CD14-positive monocyte (primary cell): Measurements from ENCODE around the gene BRF1. TPM values are rescaled to one million over a fixed set of nuclear protein-coding genes. Genes with fewer than 3 reads are reported as not detected.
A peak's percentile ranks its signal among the peaks of the same experiment; 100 is the strongest.

ENCODE experiments used
- DNase-seq, 3 donors: peaks; one replicate each; pipeline ENCODE4 v3.0.0-alpha.2; 2011 to 2022
- H2AFZ ChIP-seq: 2 replicates; pipeline ENCODE4 v1.6.0; 2012; ENCODE audit warnings: mild to moderate bottlenecking, low read depth, low read length, inconsistent platforms; ENCODE audit not compliant: insufficient read depth, poor library complexity, severe bottlenecking
- H3K27ac ChIP-seq, 2 donors: 1 replicate in 1 of 2; 2 replicates in 1 of 2; pipeline ENCODE4 v1.5.1; 2012 to 2013; ENCODE audit warnings: low read length in 2 of 2, control low read depth in 1 of 2, inconsistent platforms in 1 of 2, low read depth in 1 of 2, mild to moderate bottlenecking in 1 of 2
- H3K27me3 ChIP-seq, 2 donors: one replicate each; pipeline versions ENCODE4 v1.6.0 to v1.6.1; 2011 to 2013; ENCODE audit warnings: low read length in 2 of 2; ENCODE audit not compliant: control insufficient read depth in 2 of 2, insufficient read depth in 2 of 2
- H3K36me3 ChIP-seq, 2 donors: replicated peaks in 1 of 2; 1 replicate in 1 of 2; 2 replicates in 1 of 2; pipeline versions ENCODE4 v1.5.1 to v1.6.1; 2012 to 2013; ENCODE audit warnings: low read length in 2 of 2, control low read depth in 1 of 2, inconsistent platforms in 1 of 2, mild to moderate bottlenecking in 1 of 2; ENCODE audit not compliant: insufficient read depth in 2 of 2, control insufficient read depth in 1 of 2
- H3K4me1 ChIP-seq, 2 donors: 1 replicate in 1 of 2; 2 replicates in 1 of 2; pipeline versions ENCODE4 v1.5.1 to v1.6.1; 2012 to 2013; ENCODE audit warnings: low read length in 2 of 2, control low read depth in 1 of 2, inconsistent platforms in 1 of 2, mild to moderate bottlenecking in 1 of 2, moderate library complexity in 1 of 2; ENCODE audit not compliant: insufficient read depth in 2 of 2, control insufficient read depth in 1 of 2
- H3K4me2 ChIP-seq: replicated peaks from 2 replicates; pipeline ENCODE3; 2012; ENCODE audit warnings: low read length, moderate library complexity, mild to moderate bottlenecking; ENCODE audit not compliant: poor library complexity, severe bottlenecking; ENCODE audit errors: extremely low read depth
- H3K4me3 ChIP-seq, 3 experiments: fragments of 200-600 bp in 1 of 3; sonication (generic) in 1 of 3; replicated peaks in 1 of 3; 1 replicate in 2 of 3; 2 replicates in 1 of 3; pipeline ENCODE4 v1.5.1; 2011 to 2013; ENCODE audit warnings: low read length in 3 of 3, mild to moderate bottlenecking in 3 of 3, control low read depth in 2 of 3, low read depth in 2 of 3, inconsistent platforms in 1 of 3, moderate library complexity in 1 of 3
- H3K79me2 ChIP-seq: 2 replicates; pipeline ENCODE4 v1.6.0; 2012; ENCODE audit warnings: mild to moderate bottlenecking, control low read depth, inconsistent platforms, low read length, moderate library complexity; ENCODE audit not compliant: insufficient read depth
- H3K9ac ChIP-seq: 2 replicates; pipeline ENCODE4 v1.6.0; 2017; ENCODE audit warnings: low read length, mild to moderate bottlenecking; ENCODE audit not compliant: insufficient read depth, poor library complexity, severe bottlenecking
- H3K9me3 ChIP-seq, 2 donors: replicated peaks in 1 of 2; 1 replicate in 1 of 2; 2 replicates in 1 of 2; pipeline versions ENCODE4 v1.5.1 to v1.6.1; 2012 to 2013; ENCODE audit warnings: low read length in 2 of 2, control low read depth in 1 of 2; ENCODE audit not compliant: control insufficient read depth in 1 of 2, insufficient read depth in 1 of 2
- H4K20me1 ChIP-seq: 2 replicates; pipeline ENCODE4 v1.6.0; 2012; ENCODE audit warnings: mild to moderate bottlenecking, low read length, control low read depth, moderate library complexity; ENCODE audit not compliant: insufficient read depth
- H3K27ac Mint-ChIP-seq, 7 donors: one replicate each; pipeline ENCODE4 v1.8.0; 2020; ENCODE audit warnings: mild to moderate bottlenecking in 7 of 7, mixed read lengths in 7 of 7, moderate library complexity in 6 of 7, inconsistent platforms in 2 of 7
- H3K27me3 Mint-ChIP-seq, 3 donors: one replicate each; pipeline ENCODE4 v1.8.0; 2021 to 2022; ENCODE audit warnings: low read depth in 3 of 3, mild to moderate bottlenecking in 3 of 3, mixed read lengths in 3 of 3, moderate library complexity in 3 of 3, inconsistent platforms in 1 of 3
- H3K36me3 Mint-ChIP-seq, 2 donors: one replicate each; pipeline ENCODE4 v1.8.0; 2020; ENCODE audit warnings: mixed read lengths in 2 of 2, inconsistent platforms in 1 of 2, mild to moderate bottlenecking in 1 of 2
- H3K4me1 Mint-ChIP-seq: one replicate; pipeline ENCODE4 v1.8.0; 2020; ENCODE audit warnings: mild to moderate bottlenecking, mixed read lengths
- H3K4me3 Mint-ChIP-seq, 2 donors: one replicate each; pipeline ENCODE4 v1.8.0; 2020; ENCODE audit warnings: mild to moderate bottlenecking in 2 of 2, mixed read lengths in 2 of 2, moderate library complexity in 1 of 2
- H3K9me3 Mint-ChIP-seq, 7 donors: one replicate each; pipeline ENCODE4 v1.8.0; 2020 to 2022; ENCODE audit warnings: mixed read lengths in 7 of 7, mild to moderate bottlenecking in 6 of 7, moderate library complexity in 6 of 7, inconsistent platforms in 2 of 7
- CTCF ChIP-seq: fragments of 200-600 bp; IDR thresholded peaks from one replicate; pipeline ENCODE4 v1.8.0; 2022; ENCODE audit warnings: antibody characterized with exemption, mild to moderate bottlenecking
- WGBS: methylation state at CpG from one replicate; pipeline ENCODE4 v1.1.5; 2013; ENCODE audit warnings: missing lambda C conversion rate; ENCODE audit not compliant: insufficient coverage; 5-methylcytosine and 5-hydroxymethylcytosine counted together
- intact Hi-C, 2 donors: fragments of 100-400 bp; cut with micrococcal nuclease; formaldehyde crosslinking; loops; one replicate each; pipeline versions ENCODE4 v1.15.0 to v1.15.1; 2023
- polyA plus RNA-seq, 3 donors: library from polyadenylated mRNA; depleted of rRNA in 1 of 3; unstranded in 2 of 3; stranded (reverse) in 1 of 3; fragments of 300-500 nt in 2 of 3; fragments of >200 nt in 1 of 3; fragmentation: Illumina TruSeq in 2 of 3; gene quantifications; 1 replicate in 2 of 3; 2 replicates in 1 of 3; pipeline ENCODE4 v1.2.3, GENCODE V29; 2012 to 2021

Gene BRF1
- polyA plus RNA-seq, 3 donors = 2.3 to 20.5 (median 2.5) TPM

DNA sequence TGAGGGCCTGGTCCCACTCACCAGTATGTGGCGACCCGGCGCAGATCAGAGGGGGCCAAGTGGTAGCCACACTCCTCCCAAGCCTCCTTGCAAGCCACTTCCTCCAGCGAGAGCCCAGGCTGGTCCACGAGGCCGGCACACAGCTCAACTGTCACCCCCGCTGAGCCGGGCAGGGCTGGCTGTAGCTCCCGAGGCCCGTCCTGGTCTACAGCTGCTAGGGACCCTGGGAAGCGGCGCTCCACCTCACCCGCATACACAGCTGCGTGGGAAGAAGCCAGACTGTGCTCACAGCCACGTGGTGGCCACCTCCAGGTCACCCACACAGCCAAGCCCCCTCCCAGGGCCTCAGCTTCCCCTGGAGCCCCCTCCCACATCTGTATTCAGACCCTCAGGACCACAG, 124.3 kb downstream of the BRF1 start:
- Histone ChIP-seq H3K4me2 (no peak overlapping the region), H3K79me2 (no peaks in the 10 kb centered on the region), H3K4me3 (no peak overlapping the region), H3K27ac (no peak overlapping the region), H3K9ac (no peak overlapping the region), H4K20me1 (peaks cover 11% of the 10 kb centered on the region), H2AFZ (no peak overlapping the region), H3K27me3 (peaks cover 0 to 36% of the 10 kb centered on the region in 2 donors), H3K36me3 (no peaks in the 10 kb centered on the region), H3K4me1 (peaks cover 17 to 25% of the 10 kb centered on the region in 2 donors), H3K9me3 (no peaks in the 10 kb centered on the region)
- WGBS = 44% methylated on average over 13 of the region's 15 CpGs
- Mint-ChIP-seq H3K36me3 (peaks cover 0 to 2% of the 10 kb centered on the region in 2 donors), H3K4me1 (peaks cover 22% of the 10 kb centered on the region), H3K27ac (no peak overlapping the region), H3K4me3 (no peak overlapping the region), H3K9me3 (peaks cover 0 to 4% (median 0%) of the 10 kb centered on the region in 7 donors), H3K27me3 (peaks cover 33 to 76% (median 38%) of the 10 kb centered on the region in 3 donors)
- TF ChIP-seq CTCF = no peak
- no peak for DNase-seq
- intact Hi-C loops = no loop called here

DNA sequence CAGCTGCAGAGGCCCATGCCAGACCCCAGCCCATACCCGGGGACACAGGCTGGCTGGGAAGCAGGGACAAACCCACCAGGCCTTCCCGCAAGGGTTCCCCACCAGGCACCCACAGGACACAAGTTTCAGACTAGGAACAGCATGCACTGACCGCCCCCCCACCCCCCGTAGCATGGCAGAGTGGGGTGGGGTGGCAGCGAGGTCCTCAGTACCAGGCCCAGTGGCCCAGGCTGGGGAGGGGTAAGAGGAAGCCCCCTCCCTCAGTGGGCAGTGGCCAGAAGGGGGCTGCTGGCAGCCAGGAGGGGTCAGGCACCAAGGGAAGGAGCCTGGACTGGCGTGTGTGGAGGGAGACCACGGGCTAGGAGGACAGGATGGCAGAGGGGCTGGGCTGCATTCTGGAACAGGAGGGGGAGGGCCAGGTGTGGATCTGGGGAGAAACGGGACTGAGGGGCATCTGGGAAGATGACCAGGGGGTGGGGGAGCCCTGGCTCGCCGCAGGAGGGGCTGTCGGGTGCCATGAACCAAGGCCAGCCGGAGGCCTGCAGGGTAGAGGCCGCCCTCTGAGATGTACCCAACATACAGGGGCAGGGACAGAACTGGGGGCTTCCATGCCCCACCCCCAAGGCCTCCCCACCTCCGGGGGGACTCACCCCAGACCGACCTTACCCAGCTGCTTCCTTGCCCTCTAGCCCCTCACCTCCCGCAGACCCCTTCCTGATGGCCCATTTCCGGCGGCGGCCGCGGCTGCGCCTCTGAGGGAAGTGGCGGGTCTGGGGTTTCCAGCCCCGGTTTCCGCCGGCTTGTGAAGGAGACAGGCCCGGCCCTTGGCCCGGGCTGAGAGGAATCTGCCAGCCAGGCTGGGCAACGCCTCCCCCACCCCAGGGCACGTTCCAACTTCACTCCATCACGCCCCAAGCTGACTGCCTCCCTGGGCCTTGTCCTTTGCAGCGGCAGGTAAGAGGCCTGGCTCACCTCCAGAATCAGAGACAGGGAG, 126.6 kb downstream of the BRF1 start:
- no peak for TF ChIP-seq CTCF
- H3K4me3 Mint-ChIP-seq = peak overlapping the region in 1 of 2 donors; percentile 60
- H3K27ac Mint-ChIP-seq = no peak overlapping the region
- Histone ChIP-seq H3K4me3 (no peak overlapping the region), H4K20me1 (peaks cover 12% of the 10 kb centered on the region), H3K36me3 (no peaks in the 10 kb centered on the region), H2AFZ (no peak overlapping the region), H3K9ac (peak overlapping the region; percentile 18), H3K27ac (no peak overlapping the region), H3K79me2 (no peaks in the 10 kb centered on the region), H3K9me3 (no peaks in the 10 kb centered on the region), H3K27me3 (peaks cover 13 to 50% of the 10 kb centered on the region in 2 donors), H3K4me1 (peaks cover 9 to 14% of the 10 kb centered on the region in 2 donors), H3K4me2 (no peak overlapping the region)
- WGBS = 28% methylated on average over 24 of the region's 32 CpGs
- intact Hi-C loops = no loop called here
- DNase-seq = peak in 2 of 3 donors; percentile 2 to 37
- H3K4me1 Mint-ChIP-seq = peaks cover 13% of the 10 kb centered on the region
- H3K27me3 Mint-ChIP-seq = peaks cover 46 to 85% (median 52%) of the 10 kb centered on the region in 3 donors
- H3K9me3 Mint-ChIP-seq = peaks cover 0 to 14% (median 0%) of the 10 kb centered on the region in 7 donors
- no peaks in the 10 kb centered on the region for H3K36me3 Mint-ChIP-seq
